GM18498 (cell line): Measurements from ENCODE around the gene KCNH8.

Experiments
- ATAC-seq: cut with Tn5 transposase; IDR thresholded peaks from one replicate; pipeline ENCODE4 v1.9.1; 2021; ENCODE audit warnings: mild to moderate bottlenecking, moderate library complexity; ENCODE audit not compliant: unreplicated experiment

The KCNH8 gene

DNA sequence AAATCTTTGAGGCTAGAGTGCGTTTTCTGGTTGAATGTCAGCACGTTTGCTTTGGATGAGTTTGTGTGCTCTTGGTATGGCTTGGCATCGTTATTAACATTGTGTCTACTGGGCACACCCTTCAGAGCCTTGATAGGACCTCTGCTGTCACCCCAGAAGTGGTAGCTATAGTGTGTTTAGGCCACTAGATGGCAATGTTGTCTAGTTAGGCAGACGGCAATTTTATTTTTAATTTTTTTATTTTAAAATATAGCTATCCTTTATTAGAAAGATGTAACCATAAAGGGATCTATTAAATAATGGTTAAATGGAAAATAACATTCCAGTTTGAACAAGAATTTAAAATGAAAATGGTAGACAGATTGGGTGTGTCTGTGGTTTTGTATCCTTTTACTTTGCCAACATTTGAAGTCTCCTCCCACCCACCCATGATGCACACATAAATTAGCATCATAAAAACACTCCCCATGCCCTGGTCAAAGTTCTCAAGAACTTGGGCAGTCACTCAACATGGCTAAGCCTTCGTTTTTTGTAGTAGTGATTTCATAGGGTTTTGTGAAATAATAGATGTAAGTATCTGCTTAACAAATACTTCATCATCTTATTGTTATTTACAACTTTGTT lies 200.7 kb downstream of the KCNH8 start:
- peak; percentile 74 for ATAC-seq

DNA sequence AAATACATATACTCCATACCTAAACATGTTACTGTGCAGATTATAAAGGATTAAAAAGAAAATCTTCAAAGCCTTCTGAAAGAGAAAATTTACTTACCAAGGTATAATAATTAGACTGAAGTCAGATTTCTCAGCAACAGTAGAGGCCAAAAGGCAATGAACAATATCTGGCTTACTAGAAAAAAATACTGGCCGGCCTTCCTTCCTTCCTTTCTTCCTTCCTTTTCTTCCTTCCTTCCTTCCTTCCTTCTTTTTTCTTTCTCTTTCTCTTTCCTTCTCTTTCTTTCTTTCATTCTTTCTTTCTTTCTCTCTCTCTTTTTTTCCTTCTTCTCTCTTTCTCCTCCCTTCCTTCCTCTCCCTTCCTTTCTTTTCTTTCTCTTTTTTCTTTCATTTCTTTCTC lies 209.6 kb downstream of the KCNH8 start:
- no peak for ATAC-seq

DNA sequence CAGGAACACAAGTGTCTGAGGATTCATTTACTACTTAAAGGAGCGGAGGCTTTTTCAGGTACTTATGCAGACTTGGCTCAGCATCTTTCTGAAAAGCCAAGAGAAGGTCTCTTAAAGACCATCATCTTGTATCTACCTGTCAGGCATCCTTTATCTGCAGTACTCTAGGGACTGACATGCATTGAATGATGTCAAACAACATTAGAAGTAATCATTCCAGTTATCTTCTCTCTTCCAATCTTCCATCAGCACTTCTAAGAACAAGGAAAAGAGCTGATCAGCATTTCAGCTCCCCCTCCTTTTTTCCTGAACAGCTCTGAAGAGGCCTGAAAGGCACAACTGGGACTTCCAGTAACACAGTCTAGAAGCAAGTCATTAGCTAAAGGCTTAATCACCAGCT lies 214.8 kb downstream of the KCNH8 start:
- ATAC-seq: no peak

DNA sequence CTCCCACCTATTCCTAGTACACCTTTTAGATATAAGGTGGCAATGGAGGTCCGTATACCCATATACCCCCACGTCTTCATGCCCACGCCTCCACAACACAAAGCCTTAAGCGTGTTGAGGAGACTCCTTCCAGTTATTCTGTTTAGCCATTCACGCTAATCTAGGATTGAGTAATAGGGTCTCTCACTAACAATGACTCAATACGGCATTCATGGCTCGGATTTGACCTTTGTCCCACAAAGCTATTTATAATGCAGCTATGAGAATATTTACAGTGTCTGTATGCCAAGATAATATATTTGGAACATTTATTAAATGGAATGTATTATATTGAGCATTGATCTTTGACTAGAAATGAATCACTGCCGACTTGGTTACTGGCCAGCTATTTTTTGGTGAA lies 215.8 kb downstream of the KCNH8 start:
- ATAC-seq: no peak

DNA sequence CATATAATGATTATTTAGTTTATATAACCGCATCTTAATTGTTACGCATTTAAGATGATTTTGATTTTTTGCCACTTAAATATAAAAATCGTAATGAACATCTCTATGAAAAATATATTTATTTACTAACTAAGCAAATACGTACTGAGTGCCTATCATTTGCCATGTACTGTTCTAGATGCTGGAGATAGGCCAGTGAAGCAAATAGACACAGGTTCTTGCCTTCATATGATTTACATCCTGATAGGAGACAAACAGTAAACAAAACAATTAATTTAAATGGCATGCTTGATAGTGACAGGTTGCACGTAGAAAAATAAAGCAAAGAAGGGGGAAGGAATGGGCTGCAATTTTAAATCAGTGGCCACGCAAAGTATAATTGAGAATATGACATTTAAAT lies 217.2 kb downstream of the KCNH8 start:
- no peak for ATAC-seq

DNA sequence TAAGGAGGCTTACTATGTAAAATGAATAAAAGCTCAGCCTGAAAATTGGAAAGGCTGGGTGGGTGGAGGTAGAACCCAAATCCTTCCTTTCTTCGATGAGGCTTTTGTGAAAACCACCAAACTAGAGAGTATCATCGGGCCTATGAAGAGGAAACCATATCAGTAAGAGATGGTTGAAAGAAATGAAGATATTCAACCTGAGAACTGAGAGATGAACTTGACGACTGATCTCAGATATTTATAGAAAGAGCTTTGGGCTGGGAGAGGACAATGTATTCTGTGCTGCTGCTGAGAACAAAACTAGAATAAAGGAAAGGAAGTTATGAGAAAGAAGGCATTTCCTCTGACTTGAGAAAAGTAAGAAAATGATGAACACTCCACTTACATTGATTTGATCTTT lies 236.6 kb downstream of the KCNH8 start:
- ATAC-seq: no peak

DNA sequence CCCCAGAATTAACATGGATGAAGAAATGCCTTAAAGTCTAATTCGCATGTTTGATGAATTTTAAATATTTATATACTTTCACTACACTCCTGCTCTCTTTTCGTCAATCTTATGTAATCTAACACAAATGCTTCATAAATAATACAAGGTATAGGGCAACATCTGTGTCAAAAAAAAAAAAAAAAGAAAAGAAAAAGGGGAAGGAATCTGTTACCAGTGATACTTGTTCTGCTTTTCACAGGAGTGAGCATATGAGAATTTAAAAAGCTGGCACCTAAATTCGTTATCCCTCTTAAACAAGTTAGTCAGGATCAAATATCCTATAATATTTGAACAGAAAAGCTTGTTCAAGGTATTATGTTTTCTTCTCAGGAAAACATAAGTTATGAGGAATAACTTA lies 243.8 kb downstream of the KCNH8 start:
- no peak for ATAC-seq

DNA sequence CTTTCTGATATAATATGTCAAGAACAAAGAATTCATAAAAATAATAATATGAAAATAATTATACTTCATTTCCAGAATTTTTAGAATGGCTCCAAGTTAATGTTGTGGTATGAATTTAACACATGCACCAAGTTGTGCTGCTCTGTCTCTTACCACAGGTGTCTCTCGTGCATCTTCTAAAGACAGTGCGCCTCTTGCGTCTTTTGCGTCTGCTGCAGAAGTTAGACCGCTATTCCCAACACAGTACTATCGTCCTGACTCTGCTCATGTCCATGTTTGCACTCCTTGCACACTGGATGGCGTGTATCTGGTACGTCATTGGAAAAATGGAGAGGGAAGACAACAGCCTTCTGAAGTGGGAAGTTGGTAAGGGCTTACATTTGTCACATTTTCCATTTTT lies 246.6 kb downstream of the KCNH8 start:
- no peak for ATAC-seq

DNA sequence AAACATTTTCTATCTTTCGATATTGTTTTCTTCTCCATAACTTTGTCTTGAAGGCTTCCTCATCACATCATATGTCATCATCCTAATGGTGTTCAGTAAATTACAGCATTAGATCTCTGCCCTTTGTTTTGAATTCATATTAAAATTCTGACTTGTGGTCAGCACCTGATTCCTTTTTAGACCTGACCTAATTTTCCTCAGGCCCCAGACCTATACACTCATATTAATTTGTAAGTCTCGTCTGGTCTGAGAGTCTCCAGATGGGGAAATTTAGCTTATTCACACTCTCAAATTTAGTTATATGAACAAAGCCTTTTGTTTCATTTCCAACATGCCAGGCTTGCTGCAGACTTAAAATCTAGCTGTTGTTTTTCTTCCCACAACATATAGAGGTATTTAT lies 248.4 kb downstream of the KCNH8 start:
- ATAC-seq: no peak

DNA sequence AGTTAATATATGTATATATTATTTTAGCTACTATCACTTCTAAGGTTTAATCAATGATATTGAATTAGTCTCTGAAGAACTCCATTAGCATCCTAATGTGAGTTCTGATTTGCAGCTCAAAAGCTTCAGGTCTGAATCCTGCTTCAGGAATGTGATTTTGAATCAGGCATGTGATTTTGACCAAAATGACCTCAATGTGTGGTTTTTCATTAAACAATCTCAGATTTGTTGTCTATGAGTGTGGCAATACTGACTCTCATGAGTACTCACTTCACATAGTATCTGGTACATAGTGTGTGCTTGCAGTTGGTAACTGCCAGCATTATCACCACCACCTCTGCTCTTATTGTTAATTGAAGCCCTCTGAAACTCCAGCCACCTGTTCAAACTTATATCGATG lies 251.0 kb downstream of the KCNH8 start:
- ATAC-seq: no peak

DNA sequence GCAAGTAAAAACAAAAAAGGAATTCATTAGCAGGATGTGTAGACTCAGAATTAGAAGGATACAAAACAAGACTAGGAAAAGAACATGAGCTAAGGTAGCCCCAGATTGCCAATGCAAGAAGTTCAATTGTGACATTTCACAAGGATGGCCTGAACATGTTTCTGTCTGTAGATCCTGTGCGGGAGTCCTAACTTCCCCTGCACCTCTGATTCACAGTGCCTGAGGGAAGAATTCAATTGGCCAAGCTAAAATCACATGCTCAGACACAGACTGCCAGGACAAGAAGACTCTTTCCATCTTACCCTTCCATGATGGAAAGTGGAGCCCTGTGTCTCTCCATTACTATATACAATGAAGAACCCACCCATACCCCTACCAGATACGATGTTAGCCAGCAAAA lies 251.5 kb downstream of the KCNH8 start:
- no peak for ATAC-seq

DNA sequence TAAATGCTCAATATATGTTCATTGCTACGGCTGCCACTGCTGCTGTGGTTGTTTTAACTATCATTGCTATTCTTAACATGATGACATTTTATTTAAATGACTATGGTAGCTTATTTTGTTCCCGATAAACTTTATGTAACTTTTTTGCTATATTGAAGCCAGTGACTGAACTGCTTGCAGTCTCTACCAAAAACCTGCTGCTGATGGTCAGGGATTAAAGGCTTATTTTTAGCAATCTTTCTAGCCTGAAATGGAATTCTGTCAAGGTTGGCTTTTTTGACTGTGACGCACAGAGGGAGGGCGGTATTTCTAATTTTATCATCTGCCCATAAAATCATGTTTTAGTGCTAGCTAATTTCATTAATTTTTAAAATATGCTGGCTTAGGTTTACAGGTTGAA lies 271.8 kb downstream of the KCNH8 start:
- no peak for ATAC-seq

DNA sequence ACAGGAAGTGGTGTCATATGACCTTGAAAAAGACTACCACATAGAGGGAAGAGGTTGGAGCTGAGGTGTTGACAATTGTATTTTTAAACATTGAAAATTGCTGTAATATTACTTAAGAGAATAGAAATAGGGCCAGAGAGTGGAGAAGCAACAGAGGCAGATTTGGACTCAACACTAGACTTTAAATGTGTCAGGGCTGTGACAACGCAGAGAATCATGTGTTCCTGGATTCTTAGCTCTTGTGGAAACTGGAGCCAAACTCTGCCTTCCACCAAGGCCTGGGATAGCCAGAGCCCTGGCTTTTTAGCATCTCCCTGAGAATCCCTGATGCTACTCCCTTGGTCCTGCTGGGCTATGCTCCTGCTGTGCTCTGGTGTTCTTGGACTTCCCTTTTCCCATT lies 277.5 kb downstream of the KCNH8 start:
- ATAC-seq: no peak

DNA sequence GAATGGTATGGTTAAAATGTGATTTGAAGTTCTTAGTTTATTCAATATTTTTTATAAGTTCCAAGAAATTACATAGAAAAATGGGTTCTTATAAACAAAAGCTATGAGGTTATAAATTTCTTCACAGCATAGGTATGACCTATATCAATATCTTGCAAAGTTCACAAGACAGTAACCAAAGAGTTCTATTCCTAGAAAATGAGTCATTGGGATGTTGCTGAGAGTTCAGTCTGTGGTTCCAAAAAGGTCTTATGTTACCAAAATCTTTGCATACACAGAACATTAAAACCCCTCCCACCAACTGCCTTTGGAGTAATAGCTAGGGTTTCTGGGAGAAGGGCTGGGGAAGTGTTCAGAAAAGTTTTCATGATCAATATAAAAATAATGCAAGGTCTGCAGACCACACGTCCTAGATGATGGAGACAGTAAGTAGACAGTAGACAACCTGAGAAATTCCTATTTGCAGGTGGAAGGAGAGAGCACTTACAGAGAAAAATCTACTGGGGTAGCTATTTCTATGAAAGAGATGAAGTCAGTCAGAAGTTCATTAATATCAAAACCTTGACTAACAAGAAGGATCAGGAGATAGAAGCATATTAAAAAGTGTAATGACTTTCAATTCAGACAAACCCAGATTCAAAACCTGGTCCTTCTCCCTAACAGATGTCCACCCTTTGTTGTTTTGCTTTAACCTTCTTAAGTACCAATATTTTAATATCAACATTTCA lies 279.3 kb downstream of the KCNH8 start:
- no peak for ATAC-seq

DNA sequence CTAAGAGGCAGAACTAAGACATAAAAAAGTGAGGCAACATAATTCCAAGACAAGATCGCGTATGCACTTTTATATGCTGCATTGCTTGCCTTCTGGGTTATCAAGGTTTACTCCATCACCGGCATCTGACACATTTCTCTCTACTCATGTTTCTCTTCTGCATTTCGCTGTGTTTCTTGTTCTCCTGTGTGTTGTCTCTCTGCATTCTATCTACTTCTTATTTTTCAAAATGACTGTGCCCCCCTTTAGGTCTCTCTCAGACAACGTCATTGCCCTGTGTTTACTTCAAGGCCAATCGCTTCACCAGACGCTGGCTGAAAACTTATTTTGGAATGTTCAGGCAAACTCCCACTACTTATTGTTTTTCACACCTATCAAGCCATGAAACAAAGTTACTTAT lies 280.4 kb downstream of the KCNH8 start:
- no peak for ATAC-seq

DNA sequence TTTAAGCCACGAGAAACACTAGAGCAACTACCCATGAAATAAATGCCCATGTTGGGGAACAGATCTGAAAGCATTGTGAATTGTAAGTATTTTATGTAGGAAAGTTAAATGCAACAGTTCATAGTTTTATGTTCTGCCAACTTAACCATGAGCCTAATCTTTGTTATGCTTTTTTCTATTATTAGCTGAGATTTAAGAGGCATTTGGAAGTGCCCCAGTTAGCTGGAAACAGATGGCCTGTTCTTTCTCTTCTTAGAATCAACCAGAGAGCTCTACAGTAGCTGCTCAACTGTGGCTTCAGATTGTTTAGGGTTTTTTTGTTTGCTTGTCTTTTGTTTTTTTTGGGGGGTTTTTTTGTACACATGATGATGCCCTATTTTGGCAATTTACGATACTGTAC lies 284.4 kb downstream of the KCNH8 start:
- ATAC-seq: no peak

DNA sequence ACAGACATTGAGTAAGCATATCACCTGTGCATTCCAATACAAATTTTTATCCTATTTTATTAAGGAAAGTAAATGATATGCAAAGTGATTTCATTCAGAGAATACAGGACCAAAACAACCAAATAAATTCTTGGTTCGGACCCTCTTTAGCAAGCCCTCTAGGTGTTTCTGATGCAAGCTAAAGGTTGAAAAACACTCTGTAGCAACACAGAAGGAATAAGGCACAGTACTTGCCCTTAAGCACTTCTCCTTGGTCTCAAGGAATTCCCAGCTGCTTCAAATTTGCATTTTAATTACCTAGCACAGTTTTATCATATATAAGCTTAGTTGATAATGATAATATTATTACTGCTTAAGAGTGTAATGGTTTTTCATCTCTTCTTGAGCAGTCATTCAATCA lies 288.4 kb downstream of the KCNH8 start:
- no peak for ATAC-seq

DNA sequence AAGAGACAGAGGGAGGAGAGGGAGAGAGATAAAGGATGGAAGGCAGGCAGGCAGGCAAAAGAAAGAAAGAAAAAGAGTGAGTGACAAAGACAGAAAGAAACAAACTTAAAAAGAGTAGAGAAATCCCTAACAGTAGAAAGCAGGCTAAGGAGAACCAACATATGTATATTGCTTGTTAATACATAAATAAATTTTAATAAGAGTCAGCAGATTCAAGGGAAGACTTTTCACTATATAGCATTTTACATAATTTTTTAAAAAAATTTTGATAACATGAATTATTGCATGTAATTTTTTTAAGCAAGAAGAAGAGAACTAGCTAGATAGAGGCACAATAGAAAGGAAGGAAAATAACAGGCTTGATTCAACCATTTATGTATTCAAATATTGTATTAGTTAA lies 291.6 kb downstream of the KCNH8 start:
- ATAC-seq: no peak

DNA sequence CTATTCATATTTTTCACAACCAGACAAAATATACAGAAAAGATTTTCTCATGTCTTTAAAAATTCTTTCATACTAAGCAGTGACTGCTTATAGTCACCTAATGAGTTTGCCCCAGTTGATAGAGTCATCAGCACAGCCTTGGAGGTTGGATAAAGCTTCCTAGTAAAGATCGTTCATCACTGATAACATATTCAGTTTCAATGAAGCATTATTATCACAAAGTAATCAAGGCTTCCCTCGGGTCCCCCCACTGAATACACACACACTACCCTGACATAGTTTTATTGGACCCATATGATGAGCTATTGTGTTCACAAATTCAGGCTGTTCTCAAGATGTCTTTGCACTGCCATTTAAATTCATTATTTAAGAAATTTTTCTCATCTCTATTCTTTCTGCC lies 297.8 kb downstream of the KCNH8 start:
- no peak for ATAC-seq

DNA sequence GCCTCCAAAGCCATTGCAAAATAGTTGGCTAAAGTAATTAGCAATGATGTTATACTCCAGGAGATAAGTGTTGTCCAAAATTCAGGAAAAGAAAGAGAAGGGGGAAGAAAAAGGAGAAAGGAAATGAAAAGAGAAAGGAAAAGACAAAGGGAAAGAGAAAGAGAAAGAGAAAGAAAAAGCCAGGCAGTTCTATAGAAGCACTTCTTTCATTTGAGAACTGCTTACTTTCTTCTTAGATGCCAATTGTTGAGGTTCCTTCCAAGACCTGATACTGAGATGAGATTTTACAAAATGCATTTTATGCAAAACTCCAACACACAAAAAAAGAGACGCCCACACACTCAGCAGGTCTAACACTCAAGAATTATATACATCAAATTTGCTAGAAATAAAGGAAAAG lies 298.4 kb downstream of the KCNH8 start:
- ATAC-seq: peak; percentile 64

DNA sequence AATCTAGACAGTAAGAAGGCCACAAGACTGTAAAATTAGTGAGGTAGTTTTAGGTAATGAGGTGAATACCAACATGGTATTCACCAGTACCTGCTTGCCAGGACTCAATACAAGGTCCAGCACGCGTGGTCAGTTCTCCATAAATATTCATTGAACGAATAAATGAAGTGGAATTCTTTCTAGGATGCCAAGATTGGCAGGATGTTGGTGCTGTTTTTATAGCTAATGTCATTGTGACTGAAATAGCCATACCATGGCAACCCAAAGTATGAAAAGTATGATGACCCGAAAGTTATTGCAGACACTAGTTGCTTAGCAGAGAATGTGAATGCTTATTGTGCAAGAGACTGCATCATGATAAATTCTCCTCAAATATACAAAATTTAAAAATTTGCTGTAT lies 307.2 kb downstream of the KCNH8 start:
- ATAC-seq: no peak

DNA sequence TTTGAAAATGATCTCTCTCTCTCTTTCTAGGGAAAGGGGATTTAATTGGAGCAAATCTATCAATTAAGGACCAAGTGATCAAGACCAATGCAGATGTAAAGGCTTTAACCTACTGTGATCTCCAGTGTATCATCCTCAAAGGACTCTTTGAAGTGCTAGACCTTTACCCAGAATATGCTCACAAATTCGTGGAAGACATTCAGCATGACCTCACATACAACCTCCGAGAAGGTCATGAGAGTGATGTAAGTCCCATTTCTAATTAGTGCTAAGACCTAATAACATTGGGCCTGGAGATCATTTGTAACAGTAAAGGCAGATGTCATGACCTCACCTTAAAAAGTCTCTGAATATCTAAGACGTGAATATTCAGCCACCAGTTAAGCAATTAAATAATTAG lies 308.4 kb downstream of the KCNH8 start:
- ATAC-seq: no peak

DNA sequence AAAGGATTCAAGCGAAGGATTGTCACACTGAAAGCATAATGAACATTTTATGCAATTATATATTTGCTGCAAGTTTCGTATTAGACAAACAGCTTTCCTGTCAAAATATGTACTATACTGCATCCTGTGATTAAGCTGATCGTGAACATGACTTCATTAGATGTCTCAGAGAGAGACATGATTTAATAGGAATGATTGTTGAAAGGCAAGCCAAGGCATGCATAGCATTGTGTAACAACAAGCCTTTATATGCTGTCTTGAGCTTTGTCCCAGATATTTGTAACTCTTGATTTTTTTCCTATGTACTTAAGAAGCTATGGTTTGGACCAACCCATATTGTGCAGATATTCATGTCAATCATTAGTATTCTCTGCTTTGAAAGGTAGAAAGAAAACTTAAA lies 309.1 kb downstream of the KCNH8 start:
- no peak for ATAC-seq
